AG04449 (cell line): ENCODE measurements around the gene HINFP.

Experiments
- CTCF ChIA-PET: fragments of 350-600 bp; formaldehyde crosslinking; extraction: SDS; loops from one replicate; lab custom pipeline; 2021; ENCODE audit warnings: antibody characterized with exemption; lab: Yijun Ruan, JAX
- POLR2A ChIA-PET: fragments of 400-600, 350-600 bp; formaldehyde crosslinking; extraction: SDS; loops from one replicate; lab custom pipeline; 2020; ENCODE audit warnings: antibody characterized with exemption, inconsistent platforms; lab: Yijun Ruan, JAX
- DNase-seq: peaks from one replicate; pipeline ENCODE4 v3.0.0-alpha.2; 2010; ENCODE audit warnings: low read depth, low spot score
- H3K4me3 ChIP-seq: 2 replicates; pipeline ENCODE4 v1.5.1; 2011; ENCODE audit warnings: low read depth, mild to moderate bottlenecking, control low read depth, low read length
- TF ChIP-seq, protein P1 (sequence below): IDR thresholded peaks from one replicate; pipeline ENCODE4 v1.5.1; 2011; ENCODE audit warnings: mild to moderate bottlenecking, moderate library complexity, low read length, control low read depth, inconsistent platforms; ENCODE audit not compliant: insufficient read depth; ENCODE audit errors: missing control alignments

The HINFP gene

DNA sequence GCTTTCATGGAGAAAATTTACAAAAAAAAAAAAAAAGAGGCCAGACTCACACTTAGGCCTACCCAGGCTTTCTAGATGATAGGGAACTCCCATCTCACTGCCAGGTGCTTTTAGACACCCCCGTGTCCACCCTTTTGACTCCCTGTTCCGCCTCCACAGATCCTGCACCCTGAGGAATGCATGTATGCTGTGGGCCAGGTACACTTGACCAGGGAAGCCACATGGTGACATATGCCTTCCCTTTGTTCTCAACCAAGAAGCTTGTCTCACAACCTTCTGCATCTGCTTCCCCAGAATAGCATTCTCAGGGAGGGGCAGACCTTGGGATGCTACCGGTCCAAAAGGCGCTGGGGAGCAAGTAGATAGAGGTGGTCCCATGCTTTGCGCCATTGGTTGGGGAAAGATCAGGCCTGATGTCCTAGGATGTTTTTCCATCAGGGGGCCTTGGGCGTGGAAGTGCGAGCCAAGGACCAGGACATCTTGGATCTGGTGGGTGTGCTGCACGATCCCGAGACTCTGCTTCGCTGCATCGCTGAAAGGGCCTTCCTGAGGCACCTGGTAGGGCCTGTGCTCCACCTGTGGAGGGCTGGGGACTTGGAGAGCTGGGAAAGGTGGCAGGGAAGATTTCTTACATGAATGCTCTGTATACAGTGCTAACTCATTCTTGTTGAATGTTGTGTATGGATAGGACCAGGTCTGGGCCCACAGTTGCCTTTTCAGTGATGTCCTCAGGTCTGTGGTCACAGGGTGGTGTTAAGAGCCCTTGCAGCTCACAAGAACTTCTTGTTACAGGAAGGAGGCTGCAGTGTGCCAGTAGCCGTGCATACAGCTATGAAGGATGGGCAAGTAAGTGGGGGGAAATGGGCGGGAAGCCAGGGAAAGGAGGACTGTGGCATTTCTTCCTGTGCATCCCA lies 29.2 kb upstream of the HINFP start:
- ChIA-PET CTCF (interaction anchor here (0.7 to 4.1 kb wide), 8 partner anchors 10 to 246 kb away, joined by 3 to 31 read pairs (median 4); partner anchors contain the start of genes C2CD2L, CBL and DPAGT1), POLR2A (interaction anchor here (0.7 kb wide), 1 partner anchor 25 kb away, joined by 3 read pairs; the partner anchor contains the start of gene VPS11)
- DNase-seq, result no peak
- H3K4me3 ChIP-seq, result peak overlapping the region; percentile 69
- TF ChIP-seq, protein P1, sequence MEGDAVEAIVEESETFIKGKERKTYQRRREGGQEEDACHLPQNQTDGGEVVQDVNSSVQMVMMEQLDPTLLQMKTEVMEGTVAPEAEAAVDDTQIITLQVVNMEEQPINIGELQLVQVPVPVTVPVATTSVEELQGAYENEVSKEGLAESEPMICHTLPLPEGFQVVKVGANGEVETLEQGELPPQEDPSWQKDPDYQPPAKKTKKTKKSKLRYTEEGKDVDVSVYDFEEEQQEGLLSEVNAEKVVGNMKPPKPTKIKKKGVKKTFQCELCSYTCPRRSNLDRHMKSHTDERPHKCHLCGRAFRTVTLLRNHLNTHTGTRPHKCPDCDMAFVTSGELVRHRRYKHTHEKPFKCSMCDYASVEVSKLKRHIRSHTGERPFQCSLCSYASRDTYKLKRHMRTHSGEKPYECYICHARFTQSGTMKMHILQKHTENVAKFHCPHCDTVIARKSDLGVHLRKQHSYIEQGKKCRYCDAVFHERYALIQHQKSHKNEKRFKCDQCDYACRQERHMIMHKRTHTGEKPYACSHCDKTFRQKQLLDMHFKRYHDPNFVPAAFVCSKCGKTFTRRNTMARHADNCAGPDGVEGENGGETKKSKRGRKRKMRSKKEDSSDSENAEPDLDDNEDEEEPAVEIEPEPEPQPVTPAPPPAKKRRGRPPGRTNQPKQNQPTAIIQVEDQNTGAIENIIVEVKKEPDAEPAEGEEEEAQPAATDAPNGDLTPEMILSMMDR, result no peak

DNA sequence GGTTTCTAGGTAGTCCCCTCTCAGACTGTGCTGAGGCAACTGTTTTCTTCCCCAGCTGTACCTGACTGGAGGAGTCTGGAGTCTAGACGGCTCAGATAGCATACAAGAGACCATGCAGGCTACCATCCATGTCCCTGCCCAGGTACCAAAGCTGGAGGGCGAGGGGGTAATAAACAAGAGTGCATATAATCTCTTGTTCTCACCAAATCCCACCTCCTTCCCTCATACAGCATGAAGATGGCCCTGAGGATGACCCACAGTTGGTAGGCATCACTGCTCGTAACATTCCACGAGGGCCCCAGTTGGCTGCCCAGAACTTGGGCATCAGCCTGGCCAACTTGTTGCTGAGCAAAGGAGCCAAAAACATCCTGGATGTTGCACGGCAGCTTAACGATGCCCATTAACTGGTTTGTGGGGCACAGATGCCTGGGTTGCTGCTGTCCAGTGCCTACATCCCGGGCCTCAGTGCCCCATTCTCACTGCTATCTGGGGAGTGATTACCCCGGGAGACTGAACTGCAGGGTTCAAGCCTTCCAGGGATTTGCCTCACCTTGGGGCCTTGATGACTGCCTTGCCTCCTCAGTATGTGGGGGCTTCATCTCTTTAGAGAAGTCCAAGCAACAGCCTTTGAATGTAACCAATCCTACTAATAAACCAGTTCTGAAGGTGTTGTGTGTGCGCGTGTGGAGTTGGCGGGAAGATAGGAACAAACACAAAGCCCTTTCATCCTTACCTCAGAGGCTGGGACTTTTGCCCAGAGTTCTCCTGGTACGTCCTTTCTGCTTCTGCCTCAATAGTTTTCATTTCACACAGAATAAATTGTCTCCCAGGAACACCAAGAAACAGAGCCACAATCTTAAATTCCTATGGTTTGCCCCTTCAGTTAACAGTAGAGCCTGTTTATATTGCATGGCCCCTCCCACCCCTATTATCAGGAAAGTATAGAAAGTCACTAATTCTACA lies 28.2 kb upstream of the HINFP start:
- DNase-seq, result no peak
- CTCF ChIA-PET, result interaction anchor here (0.7 to 4.1 kb wide), 8 partner anchors 9 to 245 kb away, joined by 3 to 31 read pairs (median 6); partner anchors contain the start of genes C2CD2L and DPAGT1
- TF ChIP-seq, protein P1, result no peak
- H3K4me3 ChIP-seq, result peak overlapping the region; percentile 69
- POLR2A ChIA-PET, result interaction anchor here (0.7 to 2.9 kb wide), 2 partner anchors 8 to 26 kb away, joined by 3 to 50 read pairs; partner anchors contain the start of genes HMBS and VPS11

DNA sequence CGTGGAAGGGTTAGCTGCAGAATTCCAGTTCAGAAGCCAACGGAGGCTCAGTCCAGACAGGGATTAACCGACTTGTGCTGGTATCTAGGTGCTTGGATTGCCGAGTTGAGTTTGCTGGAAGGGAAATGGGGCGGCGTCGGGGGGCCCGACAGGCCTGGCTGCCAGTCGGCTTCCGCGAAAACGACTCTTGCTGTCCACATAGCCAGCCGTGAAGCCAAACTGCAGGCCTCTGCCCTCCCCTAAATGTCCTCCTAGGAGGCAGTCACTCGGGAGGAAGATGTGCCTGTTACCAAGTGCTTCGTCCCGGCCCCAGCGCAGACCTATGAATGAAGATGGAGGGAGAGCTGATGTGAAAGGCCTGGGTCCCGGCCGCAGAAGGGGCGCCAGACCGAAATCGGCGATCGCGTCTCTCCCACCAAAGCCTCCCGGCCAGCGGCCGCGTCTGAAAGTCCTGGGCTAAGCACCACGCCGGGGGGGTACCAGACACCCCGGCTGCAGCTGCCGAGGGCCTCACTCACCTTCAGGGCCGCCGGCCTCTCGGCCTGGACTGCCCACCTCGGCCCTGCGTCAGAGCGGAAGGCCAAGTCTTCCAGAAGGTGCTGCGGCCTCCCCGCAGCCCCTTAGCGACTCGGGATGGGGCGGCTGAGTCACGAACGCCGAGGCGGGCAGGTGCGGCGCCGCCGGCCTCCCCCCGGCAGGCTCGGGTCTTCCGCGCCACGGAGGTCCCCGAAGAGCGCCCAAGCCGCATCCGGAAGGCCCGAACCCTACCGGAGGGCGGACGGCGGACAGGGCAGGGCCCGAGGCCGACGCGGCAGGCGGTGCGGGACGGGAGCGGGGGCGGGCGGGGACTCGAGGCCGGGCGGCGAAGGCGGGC lies 27.2 kb upstream of the HINFP start:
- ChIA-PET POLR2A (interaction anchor here (0.6 to 2.9 kb wide), 13 partner anchors 8 to 483 kb away, joined by 3 to 50 read pairs (median 3); partner anchors contain the start of genes C2CD2L, CBL, DPAGT1 and HINFP), CTCF (interaction anchor here (0.8 to 4.1 kb wide), 16 partner anchors 8 to 280 kb away, joined by 3 to 31 read pairs (median 4); partner anchors contain the start of genes C2CD2L, CBL and HMBS)
- TF ChIP-seq, protein P1, result no peak
- peak overlapping the region; percentile 69 for H3K4me3 ChIP-seq
- no peak for DNase-seq

DNA sequence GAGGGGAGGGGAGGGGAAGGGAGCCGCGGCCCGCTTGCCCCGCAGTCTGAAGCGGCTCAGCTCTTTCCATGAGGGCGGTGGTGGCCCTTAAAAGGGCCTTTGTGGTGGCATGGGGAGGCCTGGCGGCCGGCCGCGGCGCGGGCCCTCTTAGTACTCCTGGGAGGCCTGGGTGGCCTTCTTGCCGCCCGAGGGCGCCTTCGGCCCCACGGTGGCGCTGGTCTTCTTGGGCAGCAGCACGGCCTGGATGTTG lies 26.6 kb upstream of the HINFP start:
- DNase-seq, result no peak
- TF ChIP-seq, protein P1, result peak; percentile 84
- POLR2A ChIA-PET, result interaction anchor here (0.6 to 2.9 kb wide), 12 partner anchors 10 to 483 kb away, joined by 3 to 50 read pairs (median 4); partner anchors contain the start of genes C2CD2L, CBL, HINFP and HMBS
- H3K4me3 ChIP-seq, result peak overlapping the region; percentile 69
- CTCF ChIA-PET, result interaction anchor here (0.8 to 4.1 kb wide), 15 partner anchors 9 to 279 kb away, joined by 3 to 31 read pairs (median 4); partner anchors contain the start of genes C2CD2L, CBL and HMBS
